Measurements from ENCODE around the gene FALEC.

Gene FALEC
- total RNA-seq: 0 to 0.24 reads per million in 2 experiments

DNA sequence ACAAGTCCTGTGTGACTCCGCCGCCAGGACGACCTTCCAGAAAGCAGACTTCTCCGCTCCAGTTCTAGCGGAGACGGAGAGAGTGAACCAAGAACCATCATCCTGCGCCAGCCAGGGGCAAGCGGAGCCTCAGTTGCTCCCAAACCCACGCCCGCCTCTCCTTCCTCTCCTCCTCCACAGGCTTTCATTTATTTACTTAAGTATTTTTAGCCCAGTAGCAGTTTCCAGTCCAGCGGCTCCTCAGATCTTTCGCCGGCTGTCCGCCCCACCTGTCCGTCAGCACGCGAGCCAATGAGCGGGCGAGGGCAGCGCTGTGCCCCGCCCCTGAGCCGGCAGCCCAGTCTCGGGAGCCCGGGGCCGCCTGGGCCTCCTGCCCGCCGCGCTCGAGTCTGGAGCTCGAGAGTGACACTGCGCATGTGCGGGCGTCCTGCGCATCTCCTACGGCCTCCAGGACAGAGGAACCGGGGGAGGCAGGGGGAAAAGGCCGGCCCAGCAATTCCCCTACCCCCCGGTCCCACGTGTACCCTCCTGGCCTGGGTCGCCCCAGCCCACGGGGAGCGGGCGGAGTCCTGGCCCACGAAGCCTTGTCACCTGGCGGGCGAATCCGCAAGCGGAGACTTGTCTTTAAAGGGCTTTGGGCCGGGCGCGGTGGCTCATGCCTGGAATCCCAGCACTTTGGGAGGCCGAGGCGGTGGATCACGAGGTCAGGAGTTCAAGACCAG lies at the start of gene FALEC:
Gene FALEC (plus strand): TSS at position 425 of the 722 bp plus-strand sequence.
- DNase-seq (ENCODE audit: low read depth): peak; percentile 81

DNA sequence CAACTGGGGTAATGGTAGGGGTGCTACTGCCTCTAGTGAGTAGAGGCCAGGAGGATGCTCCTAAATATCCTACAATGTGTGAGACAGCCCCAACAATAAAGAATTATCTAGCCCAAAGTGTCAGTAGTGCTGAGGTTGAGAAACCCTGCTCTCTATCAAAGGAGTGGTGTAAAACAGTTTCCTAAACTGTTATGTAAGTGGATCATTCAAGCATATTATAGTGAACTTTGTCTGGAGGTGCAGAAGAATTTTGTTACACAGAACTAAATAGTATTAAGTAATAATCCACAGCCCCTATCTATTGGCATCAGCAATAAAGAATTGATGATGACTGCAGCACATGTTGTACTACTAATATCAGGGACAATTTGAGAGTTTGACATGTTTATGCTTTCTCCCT lies 48.6 kb upstream of the FALEC start:
- DNase-seq (ENCODE audit: low read depth): no peak

DNA sequence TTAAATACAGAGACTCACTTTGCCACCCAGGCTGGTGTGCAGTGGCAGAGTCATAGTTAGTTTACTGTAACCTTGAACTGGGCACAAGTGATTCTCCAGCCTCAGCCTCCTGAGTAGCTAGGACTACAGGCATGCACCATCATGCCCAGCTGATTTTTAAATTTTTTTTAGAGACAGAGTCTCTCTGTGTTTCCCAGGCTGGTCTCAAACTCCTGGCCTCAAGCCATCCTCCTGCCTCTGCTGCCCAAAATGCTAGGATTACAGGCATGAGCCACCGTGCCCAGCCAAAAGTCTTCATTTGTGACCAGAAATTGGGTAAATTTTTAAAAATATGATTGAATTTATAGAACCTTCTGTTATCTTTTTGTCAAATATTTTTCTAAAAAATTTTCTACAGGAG lies 46.3 kb upstream of the FALEC start:
- DNase-seq (ENCODE audit: low read depth): no peak

DNA sequence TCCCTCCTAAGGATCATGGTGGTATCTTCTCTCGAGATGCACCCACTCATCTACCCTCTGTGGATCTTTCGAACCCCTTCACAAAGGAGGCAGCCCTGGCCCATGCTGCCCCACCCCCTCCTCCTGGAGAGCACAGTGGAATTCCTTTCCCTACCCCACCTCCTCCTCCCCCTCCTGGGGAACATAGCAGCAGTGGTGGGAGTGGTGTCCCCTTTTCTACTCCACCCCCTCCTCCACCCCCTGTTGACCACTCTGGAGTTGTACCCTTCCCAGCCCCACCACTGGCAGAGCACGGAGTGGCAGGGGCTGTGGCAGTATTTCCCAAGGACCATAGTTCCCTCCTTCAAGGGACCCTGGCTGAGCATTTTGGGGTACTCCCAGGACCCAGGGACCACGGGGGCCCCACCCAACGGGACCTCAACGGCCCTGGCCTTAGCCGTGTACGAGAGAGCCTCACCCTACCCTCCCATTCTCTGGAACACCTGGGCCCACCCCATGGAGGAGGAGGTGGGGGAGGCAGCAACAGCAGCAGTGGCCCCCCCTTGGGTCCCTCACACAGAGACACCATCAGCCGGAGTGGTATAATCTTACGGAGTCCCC lies 42.9 kb upstream of the FALEC start:
- no peak for DNase-seq (ENCODE audit: low read depth)

- no peak for DNase-seq (ENCODE audit: low read depth)
These were observed 41.9 kb upstream of the FALEC start for GRCh38 chr1:150473659-150474058.

DNA sequence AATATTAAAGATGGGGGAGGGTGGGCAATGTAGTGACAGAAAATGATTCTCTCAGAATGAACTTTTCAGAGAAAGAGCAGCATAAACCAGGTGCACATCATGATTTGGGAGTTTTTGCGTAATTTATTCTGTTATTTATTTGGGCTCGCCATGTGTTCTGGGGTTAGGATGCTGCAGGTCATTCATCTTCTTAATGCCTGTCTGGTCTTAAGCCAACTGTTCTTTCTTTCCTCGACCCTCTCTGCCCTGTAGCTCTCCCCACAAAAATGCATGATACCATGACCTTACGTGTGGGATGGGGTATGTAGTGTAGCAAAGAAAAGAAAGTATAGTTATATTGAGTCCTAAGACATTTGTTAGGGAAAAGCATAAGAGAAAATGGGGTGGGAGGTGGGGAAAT lies 40.7 kb upstream of the FALEC start:
- DNase-seq (ENCODE audit: low read depth): no peak

- no peak for DNase-seq (ENCODE audit: low read depth)
These were observed 38.8 kb upstream of the FALEC start for GRCh38 chr1:150476754-150477153.

- DNase-seq (ENCODE audit: low read depth): no peak
These were observed 38.2 kb upstream of the FALEC start for GRCh38 chr1:150477320-150477719.

DNA sequence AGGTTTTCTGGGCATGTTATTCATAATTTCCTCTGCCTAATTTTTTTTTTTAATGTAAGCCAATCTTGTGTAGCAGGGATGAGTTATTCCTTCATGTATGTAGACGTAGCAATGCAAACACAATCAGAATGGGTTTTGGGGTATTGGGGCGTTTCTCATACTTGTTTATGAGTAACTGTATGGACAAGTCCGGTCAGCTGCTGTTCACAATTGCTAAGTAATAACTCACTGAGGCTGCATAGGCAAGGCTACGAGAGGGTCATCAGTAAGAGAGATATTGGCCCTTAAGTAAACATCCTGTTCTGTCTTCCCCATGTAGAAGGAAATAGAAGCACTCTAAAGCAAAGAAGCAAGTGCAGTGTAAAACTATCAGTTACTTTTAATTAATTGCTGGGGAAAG lies 37.8 kb upstream of the FALEC start:
- DNase-seq (ENCODE audit: low read depth): no peak

DNA sequence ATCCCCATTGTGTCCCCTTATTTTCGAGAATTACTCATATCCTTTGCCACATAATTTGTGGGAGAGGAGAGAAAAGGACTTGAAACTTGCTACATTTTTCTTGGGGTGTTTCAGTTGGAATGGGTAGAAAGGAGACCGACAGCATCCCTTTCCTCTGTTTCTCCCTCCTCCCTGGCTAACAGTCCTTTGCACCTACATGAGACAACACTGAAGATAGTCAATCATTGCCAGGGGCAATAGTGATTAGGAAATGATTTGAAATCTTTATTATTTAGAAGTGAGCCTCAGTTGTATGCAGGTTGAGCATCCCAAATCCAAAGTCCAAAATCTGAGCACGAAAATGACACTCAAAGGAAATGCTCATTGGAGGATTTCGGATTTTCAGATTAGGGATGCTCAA lies 36.2 kb upstream of the FALEC start:
- DNase-seq (ENCODE audit: low read depth): no peak

- no peak for DNase-seq (ENCODE audit: low read depth)
These were observed 35.6 kb upstream of the FALEC start for GRCh38 chr1:150479927-150480352.

- no peak for DNase-seq (ENCODE audit: low read depth)
These were observed 31.1 kb upstream of the FALEC start for GRCh38 chr1:150484431-150484830.

DNA sequence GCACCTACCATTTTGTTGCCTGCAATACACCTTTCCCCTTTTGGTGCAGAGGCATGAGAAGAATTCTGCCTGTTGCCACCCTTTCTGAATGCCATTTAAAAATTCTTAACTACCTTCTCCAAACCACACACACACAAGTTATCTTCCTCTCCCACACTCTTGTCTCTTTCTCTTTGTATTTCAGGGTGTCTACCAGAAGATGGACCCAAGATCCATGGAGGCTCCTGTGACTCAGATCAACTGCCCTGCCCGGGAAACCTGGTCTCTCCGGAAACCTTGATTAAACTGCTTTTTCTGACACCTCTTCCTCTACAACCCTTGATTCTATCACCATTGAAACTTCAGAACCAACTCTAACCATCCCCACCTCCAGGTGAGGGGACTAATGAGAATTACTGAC lies 30.7 kb upstream of the FALEC start:
- no peak for DNase-seq (ENCODE audit: low read depth)

- peak; percentile 89 for DNase-seq (ENCODE audit: low read depth)
These were observed 28.4 kb upstream of the FALEC start, which contains the start of gene TARS2 for GRCh38 chr1:150486966-150487762. TSS of gene TARS2 (plus strand) at chr1:150487419. CDS start at chr1:150487451, 32 bp downstream.

- DNase-seq (ENCODE audit: low read depth): no peak
These were observed 27.8 kb upstream of the FALEC start for GRCh38 chr1:150487763-150488115.

- no peak for DNase-seq (ENCODE audit: low read depth)
These were observed 22.4 kb upstream of the FALEC start for GRCh38 chr1:150493175-150493574.

DNA sequence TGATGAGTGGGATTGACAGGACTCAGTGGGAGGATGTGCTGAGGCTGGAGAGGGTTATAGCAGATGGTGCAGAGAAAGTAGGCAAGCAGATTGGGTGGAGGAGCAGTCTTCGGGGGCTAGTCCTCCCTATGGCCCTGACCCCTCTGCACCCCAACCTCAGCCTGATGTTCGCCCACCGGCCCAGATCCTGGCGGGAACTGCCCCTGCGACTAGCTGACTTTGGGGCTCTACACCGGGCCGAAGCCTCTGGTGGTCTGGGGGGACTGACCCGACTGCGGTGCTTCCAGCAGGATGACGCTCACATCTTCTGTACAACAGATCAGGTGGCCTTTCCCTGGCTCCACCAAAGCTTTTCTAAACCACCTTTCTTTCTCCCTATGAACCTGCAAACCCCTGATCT lies 17.2 kb upstream of the FALEC start:
- no peak for DNase-seq (ENCODE audit: low read depth)

GRCh38 chr1:150505431-150505830 lies 10.1 kb upstream of the FALEC start:
- DNase-seq (ENCODE audit: low read depth): no peak

- no peak for DNase-seq (ENCODE audit: low read depth)
These were observed 7.4 kb upstream of the FALEC start, which contains the start of gene ECM1 for GRCh38 chr1:150507912-150508864. TSS of gene ECM1 (plus strand) at chr1:150508109. CDS start at chr1:150508210, 101 bp downstream.

GRCh38 chr1:150508982-150509381 lies 6.6 kb upstream of the FALEC start:
- DNase-seq (ENCODE audit: low read depth): no peak

- DNase-seq (ENCODE audit: low read depth): no peak
These were observed 4.0 kb upstream of the FALEC start for GRCh38 chr1:150511551-150511950.
